GM21526 (cell line): ENCODE data around the gene RAB14.
A peak's percentile ranks its signal among the peaks of the same experiment; 100 is the strongest.
"Not testable (repeated sequence)": the region's sequence is repeated elsewhere in the genome, so short reads cannot be mapped to it uniquely, and the experiment has no call there.

Source experiments
- ATAC-seq: cut with Tn5 transposase; IDR thresholded peaks from one replicate; pipeline ENCODE4 v1.9.1; 2021; ENCODE audit warnings: moderate library complexity; ENCODE audit not compliant: unreplicated experiment, low FRiP score

The RAB14 gene

DNA sequence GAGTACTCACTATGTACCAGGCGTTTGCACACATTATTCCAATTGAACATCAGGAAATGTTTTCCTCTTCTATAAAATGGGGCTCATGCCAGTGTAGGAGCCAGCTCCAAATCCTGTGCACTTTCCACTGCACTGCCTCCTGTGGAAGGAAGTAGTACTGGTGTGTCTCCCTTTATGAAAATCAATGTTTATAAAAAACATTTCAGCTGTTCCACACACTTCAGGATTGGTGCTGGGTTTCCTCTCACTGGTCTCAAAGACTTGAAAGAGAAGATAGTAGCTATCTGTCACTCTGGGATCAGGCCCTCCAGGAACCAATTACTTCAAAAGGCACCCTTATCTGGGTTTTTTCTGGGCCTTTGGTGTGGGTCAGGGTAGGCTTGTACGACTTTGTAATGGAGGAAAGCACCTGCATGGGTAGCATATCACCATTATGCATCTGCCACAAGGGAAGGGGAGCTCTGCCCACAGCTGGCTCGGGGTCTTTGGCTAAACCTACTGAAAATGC is 32.5 kb downstream of the RAB14 start:
- no peak for ATAC-seq

DNA sequence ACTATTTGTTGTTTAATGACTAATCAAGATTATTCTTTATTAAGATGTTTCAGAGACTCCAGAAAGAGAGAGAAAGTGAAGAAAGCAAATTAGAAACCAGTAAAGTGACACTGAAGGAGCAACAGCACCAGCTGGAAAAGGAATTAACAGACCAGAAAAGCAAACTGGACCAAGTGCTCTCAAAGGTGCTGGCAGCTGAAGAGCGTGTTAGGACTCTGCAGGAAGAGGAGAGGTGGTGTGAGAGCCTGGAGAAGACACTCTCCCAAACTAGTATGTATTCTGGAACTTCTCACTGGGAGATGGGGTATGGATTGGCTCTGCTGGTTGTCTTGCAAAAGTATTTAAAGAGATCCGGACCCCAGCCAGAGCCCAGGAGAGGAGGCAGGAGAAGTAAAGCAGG is 33.6 kb downstream of the RAB14 start:
- no peak for ATAC-seq

DNA sequence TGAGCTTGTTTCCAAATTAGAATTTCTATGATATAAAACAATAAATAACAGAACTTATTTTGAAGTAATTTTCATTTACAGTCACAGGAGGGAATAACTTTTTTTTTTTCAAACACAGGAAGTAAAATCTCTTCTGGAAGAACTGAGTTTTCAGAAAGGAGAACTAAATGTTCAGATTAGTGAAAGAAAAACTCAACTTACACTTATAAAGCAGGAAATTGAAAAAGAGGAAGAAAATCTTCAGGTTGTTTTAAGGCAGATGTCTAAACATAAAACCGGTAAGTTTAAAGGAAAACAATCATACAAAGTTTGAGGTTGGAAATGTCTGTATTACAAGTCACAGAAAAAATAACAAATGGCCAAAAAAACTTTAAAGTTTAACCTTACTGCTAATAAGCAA is 41.6 kb downstream of the RAB14 start:
- no peak for ATAC-seq

DNA sequence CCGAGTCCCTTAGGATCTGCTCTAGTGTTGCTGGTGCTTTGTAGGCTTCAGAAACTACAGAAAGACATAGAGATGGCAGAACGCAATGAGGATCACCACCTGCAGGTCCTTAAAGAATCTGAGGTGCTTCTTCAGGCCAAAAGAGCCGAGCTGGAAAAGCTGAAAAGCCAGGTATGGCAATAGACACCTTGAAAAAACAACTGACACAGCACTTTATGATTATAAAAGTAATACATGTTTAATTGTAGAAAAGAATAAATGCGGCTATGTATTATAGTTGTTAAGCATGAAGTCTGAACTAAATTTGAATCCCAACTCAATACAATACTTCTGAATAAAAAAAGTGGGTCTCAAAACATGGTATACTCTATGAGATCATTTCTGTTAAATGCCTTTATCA is 43.7 kb downstream of the RAB14 start:
- ATAC-seq: no peak

DNA sequence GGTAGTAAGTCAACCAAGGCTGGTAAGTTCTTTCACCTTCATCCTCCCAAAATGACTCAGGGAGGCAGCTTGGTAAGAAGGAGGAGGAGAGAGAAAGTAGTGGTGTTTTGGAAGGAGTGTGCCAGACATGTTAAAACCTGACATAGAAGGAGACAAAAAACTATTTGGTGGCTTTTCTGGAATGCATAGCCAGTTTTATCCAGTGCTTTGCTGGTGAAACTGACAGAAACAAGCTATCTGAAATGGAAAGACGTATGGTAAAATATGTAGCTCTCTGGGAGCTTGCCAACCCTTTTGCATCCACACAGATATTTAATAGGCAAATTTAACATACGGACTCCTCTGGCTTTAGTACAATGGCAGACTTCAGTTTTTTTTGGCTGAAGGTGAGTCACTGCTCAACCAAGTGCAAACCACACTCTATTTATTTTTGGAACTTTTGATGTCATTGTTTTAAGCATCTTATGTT is 45.4 kb downstream of the RAB14 start:
- ATAC-seq: peak; percentile 66

DNA sequence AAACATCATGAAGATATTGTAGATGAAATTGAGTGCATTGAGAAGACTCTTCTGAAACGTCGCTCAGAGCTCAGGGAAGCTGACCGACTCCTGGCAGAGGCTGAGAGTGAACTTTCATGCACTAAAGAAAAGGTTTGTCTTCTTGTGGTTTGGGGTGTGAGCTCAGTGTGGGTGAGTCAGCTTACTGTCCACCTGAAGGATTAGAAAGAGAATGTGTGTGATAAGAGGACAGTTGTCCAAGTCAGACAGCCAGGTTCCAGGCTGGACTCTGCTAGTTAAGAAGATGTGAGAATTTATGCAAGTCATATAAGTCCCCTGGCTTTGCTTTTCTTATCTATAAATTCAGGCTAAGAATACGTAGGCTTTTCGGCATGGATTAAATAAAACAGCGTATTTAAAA is 46.9 kb downstream of the RAB14 start:
- no peak for ATAC-seq

DNA sequence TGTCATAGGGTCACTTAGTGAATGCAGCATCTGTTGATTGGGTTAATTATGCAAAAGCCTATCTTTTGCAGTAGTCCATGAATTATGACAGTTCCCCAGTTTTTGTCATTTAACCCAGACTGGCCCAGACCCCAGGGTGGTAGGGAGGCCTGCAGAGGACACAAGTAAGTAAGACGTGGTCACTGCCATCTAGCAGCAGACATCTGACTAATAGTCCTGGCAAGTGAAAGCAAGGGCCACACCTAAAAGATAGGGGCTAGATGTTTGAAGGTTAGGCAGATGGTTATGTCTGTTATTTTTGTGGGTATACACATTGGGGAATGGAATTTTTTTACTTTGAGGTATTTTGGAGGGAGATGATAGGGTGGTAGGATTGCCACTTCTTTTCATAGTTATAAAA is 48.0 kb downstream of the RAB14 start:
- no peak for ATAC-seq

DNA sequence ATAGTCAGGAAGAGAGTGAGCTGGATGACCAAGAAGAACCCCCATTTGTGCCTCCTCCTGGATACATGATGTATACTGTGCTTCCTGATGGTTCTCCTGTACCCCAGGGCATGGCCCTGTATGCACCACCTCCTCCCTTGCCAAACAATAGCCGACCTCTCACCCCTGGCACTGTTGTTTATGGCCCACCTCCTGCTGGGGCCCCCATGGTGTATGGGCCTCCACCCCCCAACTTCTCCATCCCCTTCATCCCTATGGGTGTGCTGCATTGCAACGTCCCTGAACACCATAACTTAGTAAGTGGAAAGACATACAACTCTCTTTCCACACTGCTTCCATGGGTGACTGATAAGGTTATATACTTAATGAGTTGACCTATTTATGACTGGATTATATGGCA is 51.5 kb downstream of the RAB14 start:
- no peak for ATAC-seq

DNA sequence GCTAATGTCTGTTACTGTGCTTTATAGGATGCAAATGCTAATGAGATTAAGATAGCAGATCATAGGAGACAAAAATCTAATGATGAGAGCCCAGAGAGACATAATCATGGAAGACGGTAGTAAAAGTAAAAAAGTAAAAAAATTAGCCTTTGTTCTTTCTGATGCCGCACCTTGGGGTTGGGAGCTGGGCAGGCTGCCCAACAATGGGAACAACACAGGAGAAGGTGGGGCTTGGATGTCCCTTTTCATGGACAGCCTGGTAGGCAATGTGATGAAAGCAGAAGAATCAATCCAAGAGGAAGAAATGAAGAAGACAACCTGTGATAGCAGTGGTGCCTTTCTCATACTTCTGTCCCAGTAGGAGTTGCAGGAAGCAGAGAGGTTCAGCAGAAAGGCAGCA is 57.2 kb downstream of the RAB14 start:
- ATAC-seq: no peak

DNA sequence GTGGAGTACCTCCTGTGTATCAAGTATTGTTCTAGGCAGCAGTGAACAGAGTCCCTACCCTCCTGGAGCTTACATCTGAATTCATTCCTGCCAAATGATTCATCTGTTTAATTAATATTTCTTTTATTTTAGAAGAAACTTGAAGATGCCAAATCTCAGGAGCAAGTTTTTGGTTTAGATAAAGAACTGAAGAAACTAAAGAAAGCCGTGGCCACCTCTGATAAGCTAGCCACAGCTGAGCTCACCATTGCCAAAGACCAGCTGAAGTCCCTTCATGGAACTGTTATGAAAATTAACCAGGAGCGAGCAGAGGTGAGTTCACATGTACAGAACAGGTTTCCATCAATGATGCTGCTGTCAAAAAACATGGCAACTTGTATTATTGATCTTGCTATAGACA is 57.9 kb downstream of the RAB14 start:
- ATAC-seq: no peak

DNA sequence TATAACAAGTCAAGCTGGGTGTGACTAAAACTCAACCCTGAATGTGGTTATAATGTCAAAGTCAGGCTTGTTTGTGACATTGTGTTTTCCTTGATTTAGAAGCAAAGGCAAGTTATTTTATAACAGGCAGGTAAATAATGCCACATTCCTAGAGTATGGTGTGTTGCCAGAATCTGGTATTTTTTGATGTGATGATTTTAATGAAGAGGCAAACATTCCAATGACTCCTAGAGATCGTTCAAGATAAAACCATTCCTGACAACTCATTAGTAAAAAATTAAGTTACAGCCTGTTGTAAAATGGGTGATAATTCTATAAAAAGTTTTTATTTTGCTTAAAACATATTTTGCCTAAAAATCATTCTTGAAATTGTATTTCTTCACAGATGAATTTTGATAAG is 60.0 kb downstream of the RAB14 start:
- no peak for ATAC-seq

DNA sequence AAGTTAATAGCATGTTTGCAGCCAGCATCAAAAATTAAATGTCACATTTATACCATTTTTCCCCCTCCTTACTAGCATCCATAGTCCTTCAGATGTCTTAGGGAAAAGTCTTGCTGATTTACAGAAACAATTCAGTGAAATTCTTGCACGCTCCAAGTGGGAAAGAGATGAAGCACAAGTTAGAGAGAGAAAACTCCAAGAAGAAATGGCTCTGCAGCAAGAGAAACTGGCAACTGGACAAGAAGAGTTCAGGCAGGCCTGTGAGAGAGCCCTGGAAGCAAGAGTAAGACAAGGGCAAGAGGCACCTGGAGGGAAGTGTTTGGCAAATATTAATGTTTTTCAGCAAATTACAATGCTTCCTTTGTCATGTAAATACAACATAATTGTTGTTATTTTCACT is 60.4 kb downstream of the RAB14 start:
- no peak for ATAC-seq

DNA sequence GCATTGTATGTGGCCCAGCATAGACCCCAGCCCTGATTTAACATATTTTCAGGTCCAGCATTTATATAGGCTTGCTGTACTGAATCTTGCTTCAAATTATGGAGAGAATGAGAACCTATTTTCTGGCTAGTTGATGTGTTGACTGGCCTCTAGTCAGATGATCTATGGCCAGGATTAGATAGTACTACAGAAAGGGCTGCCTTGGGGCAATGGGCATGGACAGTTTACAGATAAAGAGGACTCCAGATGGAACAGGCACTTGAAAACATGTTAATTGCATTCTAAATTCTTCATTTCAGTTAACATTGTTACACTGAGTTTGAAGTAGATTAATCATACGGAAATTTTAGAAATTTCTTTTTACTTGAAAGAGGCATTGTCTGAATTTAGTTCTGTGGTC is 61.5 kb downstream of the RAB14 start:
- ATAC-seq: no peak

DNA sequence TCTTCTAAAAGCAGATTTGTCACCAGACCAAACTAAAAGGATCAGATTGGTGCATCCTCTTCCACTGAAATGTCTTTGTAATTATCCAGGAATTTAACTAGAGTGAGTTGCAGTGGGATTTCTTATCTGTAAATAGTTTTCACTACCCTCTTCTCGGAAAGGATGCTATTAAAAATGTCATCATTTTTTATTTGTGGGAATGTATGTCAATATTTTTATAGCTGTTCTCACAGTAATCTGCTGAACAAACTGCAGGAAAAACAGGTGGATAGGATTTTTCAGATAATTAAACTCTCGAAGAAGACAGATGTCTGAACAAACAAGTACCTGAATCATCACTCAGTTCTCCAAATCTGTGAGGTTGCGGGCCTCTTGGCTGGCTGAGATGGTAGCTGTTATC is 62.7 kb downstream of the RAB14 start:
- ATAC-seq: no peak

DNA sequence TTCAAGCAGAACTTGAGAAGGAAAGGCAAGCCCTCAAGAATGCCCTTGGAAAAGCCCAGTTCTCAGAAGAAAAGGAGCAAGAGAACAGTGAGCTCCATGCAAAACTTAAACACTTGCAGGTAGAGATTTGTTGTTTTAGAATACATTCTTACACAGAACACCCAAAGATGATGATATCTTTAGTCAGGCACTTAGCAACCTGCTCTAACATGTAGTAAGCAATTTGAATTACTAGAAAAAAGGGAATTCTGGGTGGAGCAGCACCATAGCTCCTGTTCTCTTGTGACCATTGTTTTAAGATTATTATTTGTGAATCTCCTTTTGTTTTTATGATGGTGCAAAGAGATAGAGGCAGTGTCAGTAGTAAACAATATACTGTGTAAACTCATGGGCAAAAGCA is 63.1 kb downstream of the RAB14 start:
- no peak for ATAC-seq

DNA sequence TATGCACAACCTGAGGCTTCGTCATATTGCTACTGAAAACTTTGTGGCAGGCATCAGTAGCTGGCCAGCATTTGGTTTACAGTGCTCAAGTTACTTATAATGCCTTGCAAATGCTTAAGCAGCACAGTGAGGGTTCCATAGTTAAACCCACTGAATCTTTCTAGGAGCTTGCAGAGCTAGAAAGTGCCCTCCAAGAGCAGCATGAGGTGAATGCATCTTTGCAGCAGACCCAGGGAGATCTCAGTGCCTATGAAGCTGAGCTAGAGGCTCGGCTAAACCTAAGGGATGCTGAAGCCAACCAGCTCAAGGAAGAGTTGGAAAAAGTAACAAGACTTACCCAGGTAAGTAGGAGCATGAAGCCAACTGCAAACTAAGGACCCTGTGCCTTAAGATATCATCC is 66.0 kb downstream of the RAB14 start:
- no peak for ATAC-seq

DNA sequence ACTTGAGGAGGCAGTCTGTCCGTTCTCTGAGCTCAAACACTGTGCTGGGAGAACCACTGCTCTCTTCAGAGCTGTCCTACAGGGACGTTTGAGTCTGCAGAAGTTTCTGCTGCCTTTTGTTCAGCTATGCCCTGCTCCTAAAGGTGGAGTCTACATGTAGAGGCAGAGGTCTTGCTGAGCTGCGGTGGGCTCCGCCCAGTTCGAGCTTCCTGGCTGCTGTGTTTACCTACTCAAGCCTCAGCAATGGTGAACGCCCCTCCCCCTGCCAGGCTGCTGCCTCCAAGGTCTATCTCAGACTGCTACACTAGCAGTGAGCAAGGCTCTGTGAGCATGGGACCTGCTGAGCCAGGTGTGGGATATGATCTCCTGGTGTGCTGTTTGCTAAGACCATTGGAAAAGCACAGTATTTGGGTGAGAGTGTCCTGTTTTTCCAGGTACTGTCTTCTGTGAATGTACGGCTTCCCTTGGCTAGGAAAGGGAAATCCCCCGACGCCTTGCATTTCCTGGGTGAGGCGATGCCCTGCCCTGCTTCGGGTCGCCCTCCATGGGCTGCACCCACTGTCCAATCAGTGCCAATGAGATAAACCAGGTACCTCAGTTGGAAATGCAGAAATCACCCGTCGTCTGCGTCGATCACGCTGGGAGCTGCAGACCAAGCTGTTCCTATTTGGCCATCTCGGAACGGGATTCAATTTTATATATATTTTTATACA is 68.4 kb downstream of the RAB14 start:
- no peak for ATAC-seq

DNA sequence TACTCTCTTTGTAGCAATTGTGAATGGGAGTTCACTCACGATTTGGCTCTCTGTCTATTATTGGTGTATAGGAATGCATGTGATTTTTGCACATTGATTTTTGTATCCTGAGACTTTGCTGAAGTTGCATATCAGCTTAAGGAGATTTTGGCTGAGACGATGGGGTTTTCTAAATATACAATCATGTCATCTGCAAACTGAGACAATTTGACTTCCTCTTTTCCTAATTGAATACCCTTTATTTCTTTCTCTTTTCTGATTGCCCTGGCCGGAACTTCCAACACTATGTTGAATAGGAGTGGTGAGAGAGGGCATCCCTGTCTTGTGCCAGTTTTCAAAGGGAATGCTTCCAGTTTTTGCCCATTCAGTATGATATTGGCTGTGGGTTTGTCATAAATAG is 72.3 kb downstream of the RAB14 start:
- ATAC-seq: not testable (repeated sequence)
